GM18870 (cell line): ENCODE data around the gene NMNAT2.

Experiments used
- ATAC-seq: cut with Tn5 transposase; IDR thresholded peaks from one replicate; pipeline ENCODE4 v1.9.1; 2021; ENCODE audit warnings: moderate library complexity; ENCODE audit not compliant: unreplicated experiment

NMNAT2 gene

GRCh38 chr1:183368213-183369108 is 49.7 kb downstream of the NMNAT2 start:
- no peak for ATAC-seq

- ATAC-seq: no peak
Measured at GRCh38 chr1:183366116-183366515, 52.1 kb downstream of the NMNAT2 start.

- no peak for ATAC-seq
Measured at GRCh38 chr1:183365676-183366075, 52.5 kb downstream of the NMNAT2 start.

- no peak for ATAC-seq
Measured at GRCh38 chr1:183365093-183365492, 53.1 kb downstream of the NMNAT2 start.

GRCh38 chr1:183363972-183364371 is 54.2 kb downstream of the NMNAT2 start:
- ATAC-seq: no peak

- no peak for ATAC-seq
Measured at GRCh38 chr1:183361081-183361480, 57.1 kb downstream of the NMNAT2 start.

GRCh38 chr1:183360473-183360872 is 57.7 kb downstream of the NMNAT2 start:
- ATAC-seq: no peak

GRCh38 chr1:183356534-183357182 is 61.5 kb downstream of the NMNAT2 start:
- ATAC-seq: no peak

- ATAC-seq: no peak
Measured at GRCh38 chr1:183355797-183356196, 62.4 kb downstream of the NMNAT2 start.

- ATAC-seq: no peak
Measured at GRCh38 chr1:183355181-183355580, 63.0 kb downstream of the NMNAT2 start.

GRCh38 chr1:183353597-183353996 is 64.6 kb downstream of the NMNAT2 start:
- no peak for ATAC-seq

GRCh38 chr1:183349201-183349711 is 68.9 kb downstream of the NMNAT2 start:
- no peak for ATAC-seq

GRCh38 chr1:183346276-183346732 is 71.9 kb downstream of the NMNAT2 start:
- ATAC-seq: no peak

- ATAC-seq: no peak
Measured at GRCh38 chr1:183339556-183340167, 78.5 kb downstream of the NMNAT2 start.

GRCh38 chr1:183331091-183331742 is 87.0 kb downstream of the NMNAT2 start:
- no peak for ATAC-seq

- ATAC-seq: no peak
Measured at GRCh38 chr1:183330335-183330734, 87.8 kb downstream of the NMNAT2 start.

- no peak for ATAC-seq
Measured at GRCh38 chr1:183328371-183328770, 89.8 kb downstream of the NMNAT2 start.

GRCh38 chr1:183327434-183328290 is 90.5 kb downstream of the NMNAT2 start:
- ATAC-seq: no peak

- no peak for ATAC-seq
Measured at GRCh38 chr1:183323849-183324683, 94.1 kb downstream of the NMNAT2 start.
